ENCODE data around the gene BPIFB6.

BPIFB6 gene

GRCh38 chr20:33067806-33068205, 36.4 kb downstream of the BPIFB6 start:
- no peak for DNase-seq (ENCODE audit: low read depth)
- no peak for TF ChIP-seq CTCF (conservative IDR thresholded peaks at IDR 0.05; ENCODE audit: low read depth, low read length)
- H3K4me3 ChIP-seq (ENCODE audit: low read length) = no peak overlapping the region

GRCh38 chr20:33068251-33068939, 36.9 kb downstream of the BPIFB6 start:
- DNase-seq (ENCODE audit: low read depth) = no peak
- TF ChIP-seq CTCF (conservative IDR thresholded peaks at IDR 0.05; ENCODE audit: low read depth, low read length) = no peak
- H3K4me3 ChIP-seq (ENCODE audit: low read length) = no peak overlapping the region

GRCh38 chr20:33069673-33070072, 38.2 kb downstream of the BPIFB6 start:
- no peak for DNase-seq (ENCODE audit: low read depth)
- no peak overlapping the region for H3K4me3 ChIP-seq (ENCODE audit: low read length)
- no peak for TF ChIP-seq CTCF (conservative IDR thresholded peaks at IDR 0.05; ENCODE audit: low read depth, low read length)

- DNase-seq (ENCODE audit: low read depth) = no peak
- no peak overlapping the region for H3K4me3 ChIP-seq (ENCODE audit: low read length)
- no peak for TF ChIP-seq CTCF (conservative IDR thresholded peaks at IDR 0.05; ENCODE audit: low read depth, low read length)
These were observed 38.9 kb downstream of the BPIFB6 start for GRCh38 chr20:33070111-33071053.

- H3K4me3 ChIP-seq (ENCODE audit: low read length) = no peak overlapping the region
- TF ChIP-seq CTCF (conservative IDR thresholded peaks at IDR 0.05; ENCODE audit: low read depth, low read length) = no peak
- DNase-seq (ENCODE audit: low read depth) = no peak
These were observed 39.8 kb downstream of the BPIFB6 start for GRCh38 chr20:33071198-33071597.

GRCh38 chr20:33072362-33072761, 40.9 kb downstream of the BPIFB6 start:
- no peak for DNase-seq (ENCODE audit: low read depth)
- no peak for TF ChIP-seq CTCF (conservative IDR thresholded peaks at IDR 0.05; ENCODE audit: low read depth, low read length)
- H3K4me3 ChIP-seq (ENCODE audit: low read length) = no peak overlapping the region
